ENCODE results near the gene INPP5D.
"Not testable (repeated sequence)": the region's sequence is repeated elsewhere in the genome, so short reads cannot be mapped to it uniquely, and the experiment has no call there.

Gene INPP5D

DNA sequence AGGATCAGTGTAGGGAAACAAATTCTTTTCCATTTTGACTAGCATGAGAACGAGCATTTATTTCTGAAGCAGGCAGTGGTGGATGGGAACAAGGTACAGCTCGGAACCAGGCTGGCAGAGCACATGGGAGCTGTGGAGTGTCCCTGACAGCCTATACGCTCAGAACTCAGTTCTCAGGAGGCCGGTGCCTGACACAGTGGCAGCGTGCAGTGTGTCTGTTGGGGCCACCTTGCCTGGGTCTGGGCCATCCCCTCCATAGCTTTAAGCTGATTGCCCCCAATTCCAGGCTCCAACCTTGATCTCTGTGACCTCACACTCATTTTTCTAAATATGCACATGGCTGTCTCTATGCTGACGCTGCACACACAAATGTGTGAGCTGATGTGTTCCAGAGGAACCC is 136.9 kb downstream of the INPP5D start:
- Mint-ChIP-seq H3K27ac (peak overlapping the region; percentile 9 to 70), H3K4me3 (no peak overlapping the region), H3K27me3 (no peaks in the 10 kb centered on the region), H3K9me3 (no peaks in the 10 kb centered on the region), H3K4me1 (ENCODE audit: low read depth in 2 of 2) (peaks cover 4% of the 10 kb centered on the region in 2 donors), H3K36me3 (ENCODE audit: insufficient read depth) (peaks cover 90% of the 10 kb centered on the region)
- no peak for DNase-seq
- ATAC-seq (replicated peaks), result no peak

- Mint-ChIP-seq H3K4me3 (no peak overlapping the region), H3K27ac (peak overlapping the region in 1 of 2 donors; percentile 9), H3K4me1 (ENCODE audit: low read depth in 2 of 2) (peaks cover 4 to 7% of the 10 kb centered on the region in 2 donors), H3K36me3 (ENCODE audit: insufficient read depth) (peaks cover 90% of the 10 kb centered on the region), H3K9me3 (no peaks in the 10 kb centered on the region), H3K27me3 (no peaks in the 10 kb centered on the region)
- ATAC-seq (replicated peaks) (no peak), DNase-seq (no peak)
Observed at GRCh38 chr2:233198026-233198425, 137.9 kb downstream of the INPP5D start.

GRCh38 chr2:233199870-233200269 is 139.7 kb downstream of the INPP5D start:
- ATAC-seq (replicated peaks), result no peak

GRCh38 chr2:233200790-233201189 is 140.6 kb downstream of the INPP5D start:
- not testable (repeated sequence) for H3K4me3 Mint-ChIP-seq; H3K9me3 Mint-ChIP-seq; ATAC-seq (replicated peaks); H3K4me1 Mint-ChIP-seq (ENCODE audit: low read depth in 2 of 2); DNase-seq; H3K27me3 Mint-ChIP-seq
- Mint-ChIP-seq H3K36me3 (ENCODE audit: insufficient read depth) (peaks cover 93% of the 10 kb centered on the region), H3K27ac (peak overlapping the region in 1 of 2 donors; percentile 80)

More at GRCh38 chr2:233199870-233200269, 139.7 kb downstream of the INPP5D start:
- Mint-ChIP-seq H3K36me3 (ENCODE audit: insufficient read depth) (peaks cover 93% of the 10 kb centered on the region), H3K27me3 (no peaks in the 10 kb centered on the region), H3K9me3 (no peaks in the 10 kb centered on the region), H3K4me3 (no peak overlapping the region), H3K27ac (peak overlapping the region in 1 of 2 donors; percentile 80), H3K4me1 (ENCODE audit: low read depth in 2 of 2) (peaks cover 4 to 7% of the 10 kb centered on the region in 2 donors)
- no peak for DNase-seq

DNA sequence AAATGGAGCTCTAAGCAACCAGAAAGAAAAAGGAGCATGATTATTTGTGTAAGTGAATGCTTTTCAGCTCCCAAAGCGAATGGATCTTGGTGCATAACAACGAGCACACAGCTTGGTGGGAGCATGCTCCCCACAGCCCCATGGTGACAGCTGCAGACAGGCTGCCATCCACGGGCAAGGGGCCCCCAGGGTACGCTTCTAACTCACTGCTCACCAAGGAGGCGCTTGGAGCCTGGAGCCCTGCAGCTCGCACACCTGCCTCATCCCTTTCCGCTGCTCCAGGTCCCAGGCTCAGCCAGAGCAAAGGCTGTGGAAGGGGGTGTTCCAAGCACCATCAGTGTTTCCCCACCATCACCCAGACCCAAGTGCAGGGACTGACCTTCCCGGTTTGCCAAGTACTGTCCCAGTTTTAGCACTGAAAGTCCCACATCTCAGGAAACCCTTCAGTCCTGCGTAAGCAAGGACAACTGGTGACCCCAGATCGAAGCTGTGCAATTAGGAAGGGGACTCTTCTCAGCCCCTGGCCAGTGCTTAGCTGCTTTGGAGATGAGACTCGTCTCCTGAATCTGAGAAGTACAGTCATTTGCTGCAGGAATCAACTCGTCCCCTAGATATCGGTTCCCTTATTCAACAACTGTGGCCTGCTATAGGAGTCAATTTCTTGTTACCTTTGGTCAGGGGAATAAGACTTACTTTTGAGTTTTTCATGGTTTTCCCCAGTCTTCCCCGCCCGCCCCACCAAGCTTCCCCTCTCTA is 141.3 kb downstream of the INPP5D start:
- no peaks in the 10 kb centered on the region for H3K27me3 Mint-ChIP-seq
- H3K9me3 Mint-ChIP-seq, result no peaks in the 10 kb centered on the region
- no peak for DNase-seq
- H3K4me3 Mint-ChIP-seq, result peak overlapping the region in 1 of 2 donors; percentile 40
- peak overlapping the region; percentile 73 to 80 for H3K27ac Mint-ChIP-seq
- H3K4me1 Mint-ChIP-seq (ENCODE audit: low read depth in 2 of 2), result peaks cover 4 to 7% of the 10 kb centered on the region in 2 donors
- peaks cover 93% of the 10 kb centered on the region for H3K36me3 Mint-ChIP-seq (ENCODE audit: insufficient read depth)
- ATAC-seq (replicated peaks), result no peak

DNA sequence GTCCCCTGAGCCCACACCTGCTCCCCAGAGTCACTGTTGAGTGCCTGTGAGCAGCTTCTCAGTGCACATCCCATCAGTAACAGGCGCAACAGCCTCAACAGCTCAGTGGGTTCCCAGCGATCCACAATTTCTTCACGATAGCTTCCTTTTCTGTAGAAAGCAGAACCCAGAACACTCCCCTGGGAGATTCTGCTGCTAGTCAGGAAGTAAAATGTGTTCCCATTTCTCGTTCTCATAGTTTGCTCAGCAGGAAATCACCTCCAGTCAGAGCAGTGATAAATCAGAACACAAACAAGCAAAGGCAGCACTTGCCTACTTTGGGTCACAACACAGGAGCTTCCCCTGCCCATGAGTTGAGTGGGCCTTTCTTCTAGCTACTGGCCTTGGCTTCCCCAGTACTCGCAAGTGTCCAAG is 142.4 kb downstream of the INPP5D start:
- H3K9me3 Mint-ChIP-seq, result no peaks in the 10 kb centered on the region
- DNase-seq (no peak), ATAC-seq (replicated peaks) (peak; percentile 8)
- no peaks in the 10 kb centered on the region for H3K27me3 Mint-ChIP-seq
- H3K4me1 Mint-ChIP-seq (ENCODE audit: low read depth in 2 of 2), result peaks cover 4 to 9% of the 10 kb centered on the region in 2 donors
- H3K36me3 Mint-ChIP-seq (ENCODE audit: insufficient read depth), result peaks cover 88% of the 10 kb centered on the region
- H3K4me3 Mint-ChIP-seq, result no peak overlapping the region
- H3K27ac Mint-ChIP-seq, result peak overlapping the region; percentile 74 to 90

DNA sequence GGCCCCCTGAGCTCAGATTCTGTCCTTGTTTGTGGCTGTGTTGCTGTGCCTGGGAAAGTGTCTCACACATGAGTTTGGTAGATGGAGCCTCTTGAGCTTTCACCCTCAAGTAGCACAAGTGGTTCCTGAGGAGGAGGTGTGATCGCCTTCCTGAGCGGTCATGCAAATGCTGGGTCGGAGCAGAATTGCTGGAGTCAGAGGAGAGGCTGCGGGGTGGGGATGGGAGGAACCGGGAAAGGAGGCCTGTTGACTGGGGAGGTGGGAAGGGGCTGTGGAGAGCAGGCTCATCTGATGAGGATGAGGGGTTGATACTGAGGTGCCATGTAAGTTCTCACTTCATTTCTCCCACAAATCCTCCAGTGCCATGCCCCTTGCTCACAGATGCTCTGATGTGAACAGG is 142.9 kb downstream of the INPP5D start:
- no peak for ATAC-seq (replicated peaks)
- peak overlapping the region; percentile 74 to 90 for H3K27ac Mint-ChIP-seq
- DNase-seq, result no peak
- H3K9me3 Mint-ChIP-seq, result no peaks in the 10 kb centered on the region
- H3K36me3 Mint-ChIP-seq (ENCODE audit: insufficient read depth), result peaks cover 86% of the 10 kb centered on the region
- no peaks in the 10 kb centered on the region for H3K27me3 Mint-ChIP-seq
- peaks cover 4 to 13% of the 10 kb centered on the region in 2 donors for H3K4me1 Mint-ChIP-seq (ENCODE audit: low read depth in 2 of 2)
- H3K4me3 Mint-ChIP-seq, result no peak overlapping the region

GRCh38 chr2:233204286-233204936 is 144.3 kb downstream of the INPP5D start:
- H3K4me1 Mint-ChIP-seq (ENCODE audit: low read depth in 2 of 2), result peaks cover 8 to 20% of the 10 kb centered on the region in 2 donors
- no peak for ATAC-seq (replicated peaks)
- H3K9me3 Mint-ChIP-seq, result no peaks in the 10 kb centered on the region
- peak overlapping the region in 1 of 2 donors; percentile 82 for H3K27ac Mint-ChIP-seq
- DNase-seq, result no peak
- no peaks in the 10 kb centered on the region for H3K27me3 Mint-ChIP-seq
- peaks cover 77% of the 10 kb centered on the region for H3K36me3 Mint-ChIP-seq (ENCODE audit: insufficient read depth)
- no peak overlapping the region for H3K4me3 Mint-ChIP-seq

- Mint-ChIP-seq H3K27ac (peak overlapping the region; percentile 68 to 94), H3K4me3 (no peak overlapping the region), H3K27me3 (no peaks in the 10 kb centered on the region), H3K36me3 (ENCODE audit: insufficient read depth) (peaks cover 67% of the 10 kb centered on the region), H3K9me3 (no peaks in the 10 kb centered on the region), H3K4me1 (ENCODE audit: low read depth in 2 of 2) (peaks cover 8 to 20% of the 10 kb centered on the region in 2 donors)
- DNase-seq (no peak), ATAC-seq (replicated peaks) (no peak)
Observed at GRCh38 chr2:233208382-233209116, 148.4 kb downstream of the INPP5D start.

DNA sequence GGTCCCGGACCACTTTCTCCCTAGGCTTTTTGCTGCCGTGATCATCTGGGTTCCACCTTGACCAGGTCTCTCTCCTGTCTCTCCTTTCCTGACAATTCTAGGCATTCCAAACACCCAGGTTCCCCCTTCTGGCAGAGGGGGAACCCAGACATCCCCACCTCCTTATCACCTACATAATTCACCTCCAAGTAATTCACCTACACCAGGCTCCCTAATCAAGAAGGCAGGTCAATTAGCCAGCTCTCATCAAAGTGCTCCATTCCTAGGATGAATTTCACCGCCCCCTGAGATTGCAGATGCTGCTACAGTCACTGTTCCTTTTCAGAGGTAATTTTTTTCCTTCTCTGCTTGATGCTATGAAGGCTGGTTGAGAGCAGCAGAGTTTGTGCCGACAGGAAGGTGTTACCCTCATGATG is 149.0 kb downstream of the INPP5D start:
- no peak for DNase-seq
- H3K27ac Mint-ChIP-seq, result peak overlapping the region; percentile 68 to 94
- no peaks in the 10 kb centered on the region for H3K9me3 Mint-ChIP-seq
- peaks cover 8 to 20% of the 10 kb centered on the region in 2 donors for H3K4me1 Mint-ChIP-seq (ENCODE audit: low read depth in 2 of 2)
- H3K27me3 Mint-ChIP-seq, result no peaks in the 10 kb centered on the region
- ATAC-seq (replicated peaks), result no peak
- H3K36me3 Mint-ChIP-seq (ENCODE audit: insufficient read depth), result peaks cover 64% of the 10 kb centered on the region
- no peak overlapping the region for H3K4me3 Mint-ChIP-seq

DNA sequence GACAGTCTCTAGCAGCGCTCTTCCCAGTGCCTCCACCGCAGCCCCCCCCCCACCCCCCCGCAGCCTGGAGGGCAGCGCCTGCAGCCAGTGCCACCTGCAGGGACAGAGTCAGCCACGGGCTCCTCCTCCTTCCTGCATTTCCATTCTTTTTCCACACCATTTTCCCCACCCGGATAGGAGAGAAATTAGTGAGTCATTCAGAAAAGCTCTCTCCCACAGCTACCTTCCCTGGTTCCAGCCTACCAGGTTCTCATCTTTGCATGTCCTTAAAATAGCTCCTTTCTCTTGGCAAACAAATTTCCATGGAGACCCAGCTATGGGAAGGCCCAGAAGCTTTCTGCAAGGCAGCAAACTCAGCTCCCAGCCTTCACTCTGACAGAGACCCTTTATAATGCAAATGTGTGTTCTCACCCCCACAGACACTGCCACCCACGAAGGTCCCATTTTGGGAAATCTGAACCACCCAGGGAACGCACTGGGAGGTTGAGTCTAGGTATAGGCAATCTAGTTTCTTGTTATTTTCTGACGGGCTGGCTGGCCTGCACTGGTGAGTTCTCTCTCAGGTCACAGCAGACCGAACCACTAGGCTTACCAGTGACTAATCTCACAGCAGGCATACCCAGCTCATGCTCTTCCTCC is 149.5 kb downstream of the INPP5D start:
- no peaks in the 10 kb centered on the region for H3K27me3 Mint-ChIP-seq
- H3K9me3 Mint-ChIP-seq, result no peaks in the 10 kb centered on the region
- no peak overlapping the region for H3K4me3 Mint-ChIP-seq
- H3K4me1 Mint-ChIP-seq (ENCODE audit: low read depth in 2 of 2), result peaks cover 8 to 20% of the 10 kb centered on the region in 2 donors
- peaks cover 59% of the 10 kb centered on the region for H3K36me3 Mint-ChIP-seq (ENCODE audit: insufficient read depth)
- peak overlapping the region; percentile 68 to 94 for H3K27ac Mint-ChIP-seq
- ATAC-seq (replicated peaks), result no peak
- no peak for DNase-seq

DNA sequence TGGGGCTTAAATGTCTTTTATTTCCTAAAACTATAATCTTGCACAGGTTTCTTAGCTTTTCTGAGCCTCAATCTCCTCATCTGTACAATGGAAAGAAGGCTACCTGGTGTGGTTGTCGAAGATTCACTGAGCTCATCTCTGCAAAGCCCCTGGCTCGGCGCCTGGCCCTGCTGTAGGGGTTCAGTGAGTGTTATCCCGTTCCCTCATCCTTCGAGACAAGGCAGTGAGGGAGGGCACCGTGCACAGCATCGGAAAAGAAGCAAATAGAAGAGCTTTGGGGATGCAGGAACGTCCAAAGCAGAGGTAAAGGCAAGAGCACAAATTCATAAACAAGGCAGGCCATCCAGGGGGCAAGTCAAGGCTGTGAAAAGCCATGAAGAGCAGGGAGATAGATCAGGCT is 150.1 kb downstream of the INPP5D start:
- Mint-ChIP-seq H3K27ac (peak overlapping the region; percentile 68 to 94), H3K9me3 (no peaks in the 10 kb centered on the region), H3K27me3 (no peaks in the 10 kb centered on the region), H3K36me3 (ENCODE audit: insufficient read depth) (peaks cover 52% of the 10 kb centered on the region), H3K4me3 (no peak overlapping the region), H3K4me1 (ENCODE audit: low read depth in 2 of 2) (peaks cover 8 to 20% of the 10 kb centered on the region in 2 donors)
- ATAC-seq (replicated peaks) (no peak), DNase-seq (no peak)
